T-helper 1 cell (primary cell): ENCODE results near the gene FMOD.

Experiments
- DNase-seq, 5 donors: peaks; one replicate each; pipeline ENCODE4 v3.0.0-alpha.2; 2012 to 2020

The FMOD gene

GRCh38 chr1:203360547-203361185 is 9.7 kb upstream of the FMOD start:
- no peak for DNase-seq

- DNase-seq, result no peak
Observed at GRCh38 chr1:203359010-203359571, 8.2 kb upstream of the FMOD start.

GRCh38 chr1:203354246-203354645 is 3.3 kb upstream of the FMOD start:
- DNase-seq, result no peak

- no peak for DNase-seq
Observed at GRCh38 chr1:203353486-203353885, 2.6 kb upstream of the FMOD start.

GRCh38 chr1:203349773-203350524 is 973 bp downstream of the FMOD start:
- DNase-seq, result no peak

GRCh38 chr1:203349166-203349565 is 1.8 kb downstream of the FMOD start:
- DNase-seq, result no peak

- no peak for DNase-seq
Observed at GRCh38 chr1:203346769-203347102, 4.2 kb downstream of the FMOD start.

GRCh38 chr1:203346060-203346768 is 4.7 kb downstream of the FMOD start:
- no peak for DNase-seq

- DNase-seq, result no peak
Observed at GRCh38 chr1:203343956-203344754, 6.8 kb downstream of the FMOD start.

- peak in 3 of 5 donors; percentile 19 to 43 (median 24) for DNase-seq
Observed at GRCh38 chr1:203342192-203342940, 8.6 kb downstream of the FMOD start.

GRCh38 chr1:203340112-203340790 is 10.7 kb downstream of the FMOD start:
- peak in 4 of 5 donors; percentile 37 to 64 (median 48) for DNase-seq

GRCh38 chr1:203338335-203339036 is 12.4 kb downstream of the FMOD start:
- DNase-seq, result peak; percentile 22 to 64 (median 46)

- no peak for DNase-seq
Observed at GRCh38 chr1:203336097-203336496, 14.8 kb downstream of the FMOD start.

- no peak for DNase-seq
Observed at GRCh38 chr1:203335503-203335902, 15.4 kb downstream of the FMOD start.

- DNase-seq, result no peak
Observed at GRCh38 chr1:203331224-203331623, 19.7 kb downstream of the FMOD start.

- no peak for DNase-seq
Observed at GRCh38 chr1:203328714-203329122, 22.2 kb downstream of the FMOD start.

GRCh38 chr1:203327684-203328457 is 23.1 kb downstream of the FMOD start:
- DNase-seq, result peak; percentile 49 to 82 (median 70)

- peak; percentile 91 to 96 (median 93) for DNase-seq
Observed at GRCh38 chr1:203326830-203327683, 23.9 kb downstream of the FMOD start.
